Skin epidermis (tissue), 12 donors: ENCODE data around the gene PRM3.
"Not testable (repeated sequence)": the region's sequence is repeated elsewhere in the genome, so short reads cannot be mapped to it uniquely, and the experiment has no call there.

ENCODE experiments used
- H3K27ac ChIP-seq, 21 experiments: fragments of 200-600 bp; sonication (generic) in 11 of 21; one replicate each; pipeline ENCODE4 v1.5.0; 2020; ENCODE audit warnings: mild to moderate bottlenecking in 3 of 21, inconsistent platforms in 2 of 21, moderate library complexity in 2 of 21
- H3K4me3 ChIP-seq, 7 experiments: fragments of 200-600 bp; sonication (generic) in 2 of 7; one replicate each; pipeline ENCODE4 v1.5.0; 2020; ENCODE audit warnings: inconsistent platforms in 2 of 7, mild to moderate bottlenecking in 2 of 7, moderate library complexity in 1 of 7

Gene PRM3

GRCh38 chr16:11289696-11290095 lies 16.3 kb upstream of the PRM3 start:
- not testable (repeated sequence) for H3K4me3 ChIP-seq, H3K27ac ChIP-seq

- no peak overlapping the region for H3K27ac ChIP-seq
- H3K4me3 ChIP-seq, result no peak overlapping the region
Observed at GRCh38 chr16:11289202-11289601, 15.8 kb upstream of the PRM3 start.

GRCh38 chr16:11285842-11286241 lies 12.4 kb upstream of the PRM3 start:
- Histone ChIP-seq H3K27ac (no peak overlapping the region), H3K4me3 (no peak overlapping the region)

GRCh38 chr16:11283820-11284248 lies 10.4 kb upstream of the PRM3 start:
- H3K27ac ChIP-seq, result no peak overlapping the region
- no peak overlapping the region for H3K4me3 ChIP-seq

- H3K27ac ChIP-seq, result no peak within 1 kb of the TSS
- no peak within 1 kb of the TSS for H3K4me3 ChIP-seq
Observed at GRCh38 chr16:11280616-11281522, 7.4 kb upstream of the PRM3 start, which contains the start of gene PRM1. TSS of gene PRM1 (minus strand) at chr16:11281330. CDS start at chr16:11281238, 92 bp downstream.

GRCh38 chr16:11278681-11279628 lies 5.5 kb upstream of the PRM3 start:
- no peak overlapping the region for H3K27ac ChIP-seq

GRCh38 chr16:11277607-11278337 lies 4.3 kb upstream of the PRM3 start:
- Histone ChIP-seq H3K4me3 (no peak overlapping the region), H3K27ac (no peak overlapping the region)

More at GRCh38 chr16:11278681-11279628, 5.5 kb upstream of the PRM3 start:
- no peak overlapping the region for H3K4me3 ChIP-seq

GRCh38 chr16:11276896-11277593 lies 3.6 kb upstream of the PRM3 start:
- Histone ChIP-seq H3K27ac (no peak overlapping the region), H3K4me3 (no peak overlapping the region)

- no peak within 1 kb of the TSS for H3K27ac ChIP-seq
- no peak within 1 kb of the TSS for H3K4me3 ChIP-seq
Observed at GRCh38 chr16:11276143-11276895, 2.9 kb upstream of the PRM3 start, which contains the start of gene PRM2. TSS of gene PRM2 (minus strand) at chr16:11276480. CDS start at chr16:11276370, 110 bp downstream.

GRCh38 chr16:11274964-11275363 lies 1.5 kb upstream of the PRM3 start:
- Histone ChIP-seq H3K27ac (no peak overlapping the region), H3K4me3 (no peak overlapping the region)

- Histone ChIP-seq H3K27ac (no peak overlapping the region), H3K4me3 (no peak overlapping the region)
Observed at GRCh38 chr16:11273721-11274324, 394 bp upstream of the PRM3 start.

GRCh38 chr16:11272484-11272883 lies 945 bp downstream of the PRM3 start:
- Histone ChIP-seq H3K4me3 (no peak overlapping the region), H3K27ac (no peak overlapping the region)

GRCh38 chr16:11271610-11272009 lies 1.8 kb downstream of the PRM3 start:
- Histone ChIP-seq H3K4me3 (no peak overlapping the region), H3K27ac (no peak overlapping the region)

- Histone ChIP-seq H3K27ac (no peak overlapping the region), H3K4me3 (no peak overlapping the region)
Observed at GRCh38 chr16:11270602-11271162, 2.7 kb downstream of the PRM3 start.

GRCh38 chr16:11268921-11269375 lies 4.5 kb downstream of the PRM3 start, which contains the start of gene TNP2:
TSS of gene TNP2 (minus strand) at chr16:11269325. CDS start at chr16:11269262, 63 bp downstream.
- no peak within 1 kb of the TSS for H3K4me3 ChIP-seq
- no peak within 1 kb of the TSS for H3K27ac ChIP-seq

GRCh38 chr16:11265124-11265523 lies 8.3 kb downstream of the PRM3 start:
- Histone ChIP-seq H3K4me3 (no peak overlapping the region), H3K27ac (no peak overlapping the region)

- H3K27ac ChIP-seq, result no peak overlapping the region
- no peak overlapping the region for H3K4me3 ChIP-seq
Observed at GRCh38 chr16:11264155-11264832, 9.1 kb downstream of the PRM3 start.
